Endothelial cell of umbilical vein (primary cell): ENCODE results near the gene EXOC3. TPM values are rescaled to one million over a fixed set of nuclear protein-coding genes. Genes with fewer than 3 reads are reported as not detected.

Experiments used
- BruUV-seq: library from RNA; stranded (reverse); fragments of 400-500 nt; replicated peaks from 2 replicates; lab custom pipeline; 2021; lab: Mats Ljungman, UMichigan
- CTCF ChIA-PET: fragments of 300-600, 350-600 bp; sonication (Branson Sonifier 250); formaldehyde crosslinking; loops from one replicate; lab custom pipeline; 2021; ENCODE audit warnings: antibody characterized with exemption, inconsistent platforms; lab: Charles Lee
- POLR2A ChIA-PET: fragments of 300-600, 350-600 bp; sonication (Branson Sonifier 250); formaldehyde crosslinking; loops from one replicate; lab custom pipeline; 2021; ENCODE audit warnings: antibody characterized with exemption, inconsistent platforms; lab: Charles Lee
- DNase-seq: peaks from one replicate; pipeline ENCODE4 v3.0.0-alpha.2; 2011; ENCODE audit warnings: low read depth, low spot score
- FAIRE-seq: peaks from 2 replicates; lab custom pipeline; 2011; peaks lifted over from hg19 to GRCh38; lab: Jason Lieb, UNC
- H2AFZ ChIP-seq: 2 replicates; pipeline ENCODE4 v1.6.0; 2012; ENCODE audit warnings: low read depth, low read length, control low read depth, inconsistent platforms
- H3K27ac ChIP-seq: 2 replicates; pipeline ENCODE4 v1.5.1; 2011; ENCODE audit warnings: low read depth, mild to moderate bottlenecking, control low read depth, low read length, moderate library complexity; ENCODE audit not compliant: insufficient read depth
- H3K27me3 ChIP-seq, 2 experiments: 2 replicates each; pipeline versions ENCODE4 v1.6.0 to v1.6.1; 2011; ENCODE audit warnings: low read length in 2 of 2, mixed read lengths in 1 of 2; ENCODE audit not compliant: control insufficient read depth in 2 of 2, insufficient read depth in 2 of 2
- H3K36me3 ChIP-seq, 2 experiments: 2 replicates in 1 of 2; 3 replicates in 1 of 2; pipeline ENCODE4 v1.5.1; 2011; ENCODE audit warnings: low read length in 2 of 2, mild to moderate bottlenecking in 1 of 2, moderate library complexity in 1 of 2; ENCODE audit not compliant: control insufficient read depth in 2 of 2, insufficient read depth in 2 of 2; ENCODE audit errors: extremely low read depth in 1 of 2
- H3K4me1 ChIP-seq: 3 replicates; pipeline ENCODE4 v1.5.1; 2011; ENCODE audit warnings: mild to moderate bottlenecking, low read length; ENCODE audit not compliant: control insufficient read depth, insufficient read depth; ENCODE audit errors: extremely low read depth
- H3K4me2 ChIP-seq: 2 replicates; pipeline ENCODE4 v1.6.1; 2011; ENCODE audit warnings: low read length, control low read depth, mixed read lengths; ENCODE audit not compliant: insufficient read depth
- H3K4me3 ChIP-seq, 3 experiments: fragments of 200-600 bp in 1 of 3; sonication (generic), shearing (Covaris generic) in 1 of 3; replicated peaks in 1 of 3; 2 replicates each; pipeline ENCODE4 v1.5.1; 2011 to 2016; ENCODE audit warnings: control low read depth in 3 of 3, low read length in 3 of 3, mild to moderate bottlenecking in 2 of 3, inconsistent platforms in 1 of 3, low read depth in 1 of 3, moderate library complexity in 1 of 3; ENCODE audit not compliant: insufficient read depth in 1 of 3
- H3K79me2 ChIP-seq: 2 replicates; pipeline ENCODE4 v1.6.0; 2012; ENCODE audit warnings: low read length, inconsistent platforms; ENCODE audit not compliant: control insufficient read depth, insufficient read depth
- H3K9ac ChIP-seq: replicated peaks from 2 replicates; pipeline ENCODE3; 2011; ENCODE audit warnings: low read length, control low read depth; ENCODE audit not compliant: insufficient read depth; ENCODE audit errors: extremely low read depth
- H3K9me1 ChIP-seq: replicated peaks from 3 replicates; pipeline ENCODE4 v1.6.0; 2011; ENCODE audit warnings: mild to moderate bottlenecking, low read length; ENCODE audit not compliant: control insufficient read depth, insufficient read depth; ENCODE audit errors: extremely low read depth
- H3K9me3 ChIP-seq: replicated peaks from 2 replicates; pipeline ENCODE4 v1.5.1; 2012; ENCODE audit warnings: low read length, inconsistent platforms; ENCODE audit not compliant: control insufficient read depth, insufficient read depth
- H4K20me1 ChIP-seq: replicated peaks from 2 replicates; pipeline ENCODE3; 2011; ENCODE audit warnings: mild to moderate bottlenecking, low read length; ENCODE audit not compliant: control insufficient read depth, insufficient read depth; ENCODE audit errors: extremely low read depth
- CTCF ChIP-seq, 2 donors: IDR thresholded peaks; 1 replicate in 1 of 2; 2 replicates in 1 of 2; pipeline ENCODE4 v1.5.1; 2011; ENCODE audit warnings: low read length in 2 of 2, mild to moderate bottlenecking in 2 of 2, moderate library complexity in 2 of 2, control low read depth in 1 of 2, inconsistent platforms in 1 of 2, low read depth in 1 of 2; ENCODE audit not compliant: insufficient read depth in 1 of 2; ENCODE audit errors: extremely low read depth in 1 of 2
- EZH2 ChIP-seq: IDR thresholded peaks from 2 replicates; pipeline ENCODE4 v1.6.1; 2012; ENCODE audit warnings: borderline replicate concordance, low read depth, mild to moderate bottlenecking, moderate library complexity, low read length, inconsistent platforms; ENCODE audit not compliant: severe bottlenecking
- FOS ChIP-seq: IDR thresholded peaks from 2 replicates; pipeline ENCODE4 v1.6.1; 2011; ENCODE audit warnings: mild to moderate bottlenecking, low read length, moderate library complexity, borderline replicate concordance; ENCODE audit not compliant: insufficient read depth
- GATA2 ChIP-seq: IDR thresholded peaks from 2 replicates; pipeline ENCODE4 v1.7.0; 2011; ENCODE audit warnings: low read depth, mild to moderate bottlenecking, moderate library complexity, mixed read lengths, low read length; ENCODE audit not compliant: insufficient read length, insufficient read depth
- JUN ChIP-seq: IDR thresholded peaks from 2 replicates; pipeline ENCODE4 v1.6.1; 2011; ENCODE audit warnings: borderline replicate concordance, low read depth; ENCODE audit not compliant: insufficient read length, insufficient read depth
- MAX ChIP-seq: IDR thresholded peaks from 2 replicates; pipeline ENCODE4 v1.6.1; 2011; ENCODE audit not compliant: insufficient read depth, insufficient read length
- MYC ChIP-seq: IDR thresholded peaks from one replicate; pipeline ENCODE4 v1.6.1; 2011; ENCODE audit warnings: mild to moderate bottlenecking, low read depth, low read length
- POLR2A ChIP-seq: IDR thresholded peaks from 2 replicates; pipeline ENCODE4 v1.6.1; 2012; ENCODE audit warnings: low read depth, mild to moderate bottlenecking, control low read depth, low read length
- POLR2AphosphoS5 ChIP-seq: IDR thresholded peaks from 2 replicates; pipeline ENCODE4 v1.6.1; 2012; ENCODE audit warnings: low read depth, mild to moderate bottlenecking, control low read depth, low read length, moderate library complexity; ENCODE audit not compliant: insufficient read depth
- dilution Hi-C: fragments of 300-500 bp; cut with MboI; formaldehyde crosslinking; loops from one replicate; pipeline ENCODE4 v1.15.0; 2019; ENCODE audit warnings: low sequenced_read_pairs; ENCODE audit not compliant: extremely low pct_ligation_motif_present
- intact Hi-C: fragments of 100-400 bp; cut with micrococcal nuclease; formaldehyde crosslinking; loops from one replicate; pipeline ENCODE4 v1.10.0; 2022
- polyA plus RNA-seq, 4 experiments: library from polyadenylated mRNA; depleted of rRNA in 3 of 4; stranded (reverse) in 3 of 4; unstranded in 1 of 4; fragments of >200 nt; gene quantifications; 2 replicates each; pipeline versions ENCODE4 v1.2.1 to v1.2.3, GENCODE V29; 2011 to 2012; ENCODE audit warnings: missing spikeins in 1 of 4
- total RNA-seq: library from RNA; stranded (reverse); gene quantifications from 2 replicates; pipeline ENCODE4 v1.2.3, GENCODE V29; 2021

The EXOC3 gene
- total and polyA plus RNA-seq, 2 donors (not counting 3 experiments of a cell fraction or from before 2014, with no cell fraction given) = 26.4 to 52.9 TPM

- TF ChIP-seq FOS (no peak), GATA2 (no peak), EZH2 (no peak), POLR2AphosphoS5 (no peak), CTCF (IDR thresholded peaks at IDR 0.05; ENCODE audit: extremely low read depth in 1 of 2, insufficient read depth in 1 of 2, low read depth in 1 of 2, low read length in 2 of 2) (no peak), MYC (no peak), JUN (no peak), POLR2A (no peak), MAX (no peak)
- Histone ChIP-seq H3K4me3 (no peak overlapping the region), H3K79me2 (no peaks in the 10 kb centered on the region), H3K9me3 (no peaks in the 10 kb centered on the region), H3K27me3 (no peaks in the 10 kb centered on the region), H3K9me1 (no peaks in the 10 kb centered on the region), H3K36me3 (no peaks in the 10 kb centered on the region), H4K20me1 (no peaks in the 10 kb centered on the region), H3K27ac (no peak overlapping the region), H3K4me1 (no peaks in the 10 kb centered on the region), H3K4me2 (no peak overlapping the region), H2AFZ (no peak overlapping the region), H3K9ac (no peak overlapping the region)
- intact Hi-C loops = no loop called here
- DNase-seq (no peak), FAIRE-seq (no peak)
- dilution Hi-C loops = no loop called here
- no TSS peak for BruUV-seq
- ChIA-PET POLR2A (no interaction called here), CTCF (interaction anchor here (1.7 kb wide), 1 partner anchor 47 kb away, joined by 4 read pairs; no protein-coding TSS in a partner anchor)
Observed at GRCh38 chr5:493758-494157, 50.8 kb downstream of the EXOC3 start.
